ENCODE data around the gene GPX2.

- TF ChIP-seq, protein P1, sequence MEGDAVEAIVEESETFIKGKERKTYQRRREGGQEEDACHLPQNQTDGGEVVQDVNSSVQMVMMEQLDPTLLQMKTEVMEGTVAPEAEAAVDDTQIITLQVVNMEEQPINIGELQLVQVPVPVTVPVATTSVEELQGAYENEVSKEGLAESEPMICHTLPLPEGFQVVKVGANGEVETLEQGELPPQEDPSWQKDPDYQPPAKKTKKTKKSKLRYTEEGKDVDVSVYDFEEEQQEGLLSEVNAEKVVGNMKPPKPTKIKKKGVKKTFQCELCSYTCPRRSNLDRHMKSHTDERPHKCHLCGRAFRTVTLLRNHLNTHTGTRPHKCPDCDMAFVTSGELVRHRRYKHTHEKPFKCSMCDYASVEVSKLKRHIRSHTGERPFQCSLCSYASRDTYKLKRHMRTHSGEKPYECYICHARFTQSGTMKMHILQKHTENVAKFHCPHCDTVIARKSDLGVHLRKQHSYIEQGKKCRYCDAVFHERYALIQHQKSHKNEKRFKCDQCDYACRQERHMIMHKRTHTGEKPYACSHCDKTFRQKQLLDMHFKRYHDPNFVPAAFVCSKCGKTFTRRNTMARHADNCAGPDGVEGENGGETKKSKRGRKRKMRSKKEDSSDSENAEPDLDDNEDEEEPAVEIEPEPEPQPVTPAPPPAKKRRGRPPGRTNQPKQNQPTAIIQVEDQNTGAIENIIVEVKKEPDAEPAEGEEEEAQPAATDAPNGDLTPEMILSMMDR (IDR thresholded peaks at IDR 0.05; ENCODE audit: insufficient read depth, low read depth, low read length), result no peak
- TF ChIP-seq EZH2 (IDR thresholded peaks at IDR 0.05; ENCODE audit: insufficient read depth, low read length), result no peak
Measured at GRCh38 chr14:64963611-64964010, 21.1 kb upstream of the GPX2 start.
